ENCODE measurements around the gene ACTN4. TPM values are rescaled to one million over a fixed set of nuclear protein-coding genes. Genes with fewer than 3 reads are reported as not detected.

The ACTN4 gene
- total RNA-seq, 2 donors from 2014 or later = 661 to 878 TPM

GRCh38 chr19:38685666-38686529 lies 38.4 kb downstream of the ACTN4 start:
- intact Hi-C loops (cut with DNase I) = no loop called here
- DNase-seq (ENCODE audit: low spot score) = no peak

GRCh38 chr19:38686530-38686888 lies 39.1 kb downstream of the ACTN4 start:
- intact Hi-C loops (cut with DNase I) = no loop called here
- DNase-seq (ENCODE audit: low spot score) = no peak

- intact Hi-C loops (cut with DNase I) = no loop called here
- no peak for DNase-seq (ENCODE audit: low spot score)
Measured at GRCh38 chr19:38687837-38688378, 40.5 kb downstream of the ACTN4 start.

- no peak for DNase-seq (ENCODE audit: low spot score)
- intact Hi-C loops (cut with DNase I) = loop anchor here (5.0 kb wide), 1 partner anchor 33 kb away; no protein-coding TSS in a partner anchor
Measured at GRCh38 chr19:38690146-38690545, 42.7 kb downstream of the ACTN4 start.

- intact Hi-C loops (cut with DNase I) = loop anchor here (5.0 kb wide), 1 partner anchor 34 kb away; no protein-coding TSS in a partner anchor
Measured at GRCh38 chr19:38690832-38691231, 43.4 kb downstream of the ACTN4 start.

GRCh38 chr19:38691938-38692457 lies 44.5 kb downstream of the ACTN4 start:
- intact Hi-C loops (cut with DNase I) = loop anchor here (5.0 kb wide), 1 partner anchor 35 kb away; no protein-coding TSS in a partner anchor
- DNase-seq (ENCODE audit: low spot score) = peak; percentile 89

More at GRCh38 chr19:38690832-38691231, 43.4 kb downstream of the ACTN4 start:
- no peak for DNase-seq (ENCODE audit: low spot score)

GRCh38 chr19:38692458-38693379 lies 45.3 kb downstream of the ACTN4 start:
- DNase-seq (ENCODE audit: low spot score) = no peak
- intact Hi-C loops (cut with DNase I) = loop anchor here (5.0 kb wide), 1 partner anchor 35 kb away; no protein-coding TSS in a partner anchor

GRCh38 chr19:38693380-38694223 lies 46.2 kb downstream of the ACTN4 start:
- DNase-seq (ENCODE audit: low spot score) = no peak
- intact Hi-C loops (cut with DNase I) = loop anchor here (5.0 kb wide), 1 partner anchor 36 kb away; no protein-coding TSS in a partner anchor

GRCh38 chr19:38695317-38695683 lies 47.9 kb downstream of the ACTN4 start:
- no peak for DNase-seq (ENCODE audit: low spot score)
- intact Hi-C loops (cut with DNase I) = no loop called here

GRCh38 chr19:38695832-38696728 lies 48.6 kb downstream of the ACTN4 start:
- DNase-seq (ENCODE audit: low spot score) = no peak
- intact Hi-C loops (cut with DNase I) = no loop called here

GRCh38 chr19:38696729-38697055 lies 49.2 kb downstream of the ACTN4 start:
- DNase-seq (ENCODE audit: low spot score) = no peak
- intact Hi-C loops (cut with DNase I) = no loop called here

- no peak for DNase-seq (ENCODE audit: low spot score)
- intact Hi-C loops (cut with DNase I) = no loop called here
Measured at GRCh38 chr19:38697197-38697596, 49.7 kb downstream of the ACTN4 start.

GRCh38 chr19:38697641-38698071 lies 50.2 kb downstream of the ACTN4 start:
- DNase-seq (ENCODE audit: low spot score) = no peak
- intact Hi-C loops (cut with DNase I) = no loop called here

- intact Hi-C loops (cut with DNase I) = no loop called here
- no peak for DNase-seq (ENCODE audit: low spot score)
Measured at GRCh38 chr19:38698225-38699026, 51.0 kb downstream of the ACTN4 start.

- DNase-seq (ENCODE audit: low spot score) = no peak
- intact Hi-C loops (cut with DNase I) = no loop called here
Measured at GRCh38 chr19:38699027-38699346, 51.5 kb downstream of the ACTN4 start.

GRCh38 chr19:38699647-38700349 lies 52.3 kb downstream of the ACTN4 start:
- intact Hi-C loops (cut with DNase I) = no loop called here
- DNase-seq (ENCODE audit: low spot score) = no peak
